DND-41 (cell line): ENCODE measurements around the gene MCF2L.

Source experiments
- ATAC-seq: fragments of 200-7000 bp; cut with Tn5 transposase; 3 replicates; pipeline ENCODE4 v1.9.1; 2021; ENCODE audit warnings: low read depth; ENCODE audit not compliant: insufficient read depth
- DNase-seq: peaks from one replicate; pipeline ENCODE4 v3.0.0-alpha.2; 2020
- H2AFZ ChIP-seq: 2 replicates; pipeline ENCODE4 v1.6.0; 2012; ENCODE audit warnings: low read depth, low read length
- H3K27ac ChIP-seq: 2 replicates; pipeline ENCODE4 v1.5.1; 2012; ENCODE audit warnings: low read length, inconsistent platforms
- H3K27me3 ChIP-seq: fragments of 200-600 bp; sonication (generic); 2 replicates; pipeline ENCODE4 v1.6.0; 2012; ENCODE audit warnings: low read length, mild to moderate bottlenecking, inconsistent platforms; ENCODE audit not compliant: insufficient read depth, poor library complexity
- H3K36me3 ChIP-seq: 2 replicates; pipeline ENCODE4 v1.5.1; 2012; ENCODE audit warnings: low read length, inconsistent platforms; ENCODE audit not compliant: insufficient read depth
- H3K4me1 ChIP-seq: 2 replicates; pipeline ENCODE4 v1.5.1; 2012; ENCODE audit warnings: mild to moderate bottlenecking, low read length; ENCODE audit not compliant: insufficient read depth
- H3K4me2 ChIP-seq: 2 replicates; pipeline ENCODE4 v1.6.0; 2012; ENCODE audit warnings: mild to moderate bottlenecking, moderate library complexity, low read length, inconsistent platforms; ENCODE audit not compliant: insufficient read depth
- H3K4me3 ChIP-seq, 2 experiments: fragments of 200-600 bp in 1 of 2; shearing (Covaris generic) in 1 of 2; 2 replicates each; pipeline ENCODE4 v1.5.1; 2012 to 2016; ENCODE audit warnings: inconsistent platforms in 2 of 2, low read length in 2 of 2, mild to moderate bottlenecking in 2 of 2, low read depth in 1 of 2, moderate library complexity in 1 of 2
- H3K79me2 ChIP-seq: 2 replicates; pipeline ENCODE4 v1.6.0; 2012; ENCODE audit warnings: low read length, inconsistent platforms; ENCODE audit not compliant: insufficient read depth
- H3K9ac ChIP-seq: 2 replicates; pipeline ENCODE4 v1.6.0; 2012; ENCODE audit warnings: low read depth, mild to moderate bottlenecking, inconsistent platforms, low read length, moderate library complexity
- H3K9me3 ChIP-seq: 2 replicates; pipeline ENCODE4 v1.5.1; 2012; ENCODE audit warnings: low read length, moderate library complexity, mild to moderate bottlenecking, inconsistent platforms; ENCODE audit not compliant: insufficient read depth, severe bottlenecking
- H4K20me1 ChIP-seq: 2 replicates; pipeline ENCODE4 v1.6.0; 2012; ENCODE audit warnings: low read length; ENCODE audit not compliant: insufficient read depth
- EZH2 ChIP-seq: IDR thresholded peaks from 3 replicates; pipeline ENCODE4 v1.6.1; 2012; ENCODE audit warnings: borderline replicate concordance, low read depth, mild to moderate bottlenecking, moderate library complexity, low read length, inconsistent platforms; ENCODE audit not compliant: severe bottlenecking
- TF ChIP-seq, protein P1 (sequence below): IDR thresholded peaks from 2 replicates; pipeline ENCODE4 v1.5.1; 2012; ENCODE audit warnings: borderline replicate concordance, low read length, moderate library complexity, mild to moderate bottlenecking; ENCODE audit not compliant: poor library complexity, severe bottlenecking; ENCODE audit errors: extremely low read depth

Gene MCF2L

DNA sequence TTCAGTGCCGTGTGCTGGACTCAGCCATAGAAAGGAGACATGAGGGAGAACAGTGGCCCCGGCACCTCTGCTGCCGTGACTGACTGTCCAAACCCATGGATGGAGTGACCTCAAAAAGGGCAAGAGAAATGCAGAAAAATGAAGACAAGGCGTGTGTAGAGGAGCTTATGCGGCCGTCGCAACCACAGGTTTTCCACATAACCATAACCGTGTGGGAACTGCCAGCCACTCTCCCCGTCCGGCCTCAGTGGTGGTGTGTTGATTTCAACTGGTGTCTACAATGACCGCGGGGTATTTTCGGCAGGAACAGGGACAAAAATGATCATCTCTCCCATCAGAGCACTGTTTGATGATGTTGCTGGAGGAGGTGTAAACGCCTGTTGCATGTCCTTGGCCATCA, 93.7 kb downstream of the MCF2L start:
- Histone ChIP-seq H3K4me1 (no peaks in the 10 kb centered on the region), H3K27ac (no peak overlapping the region), H3K36me3 (no peaks in the 10 kb centered on the region), H3K79me2 (no peaks in the 10 kb centered on the region), H3K9me3 (peaks cover 5% of the 10 kb centered on the region), H4K20me1 (no peaks in the 10 kb centered on the region), H3K27me3 (no peaks in the 10 kb centered on the region), H3K9ac (no peak overlapping the region), H3K4me3 (no peak overlapping the region), H3K4me2 (no peak overlapping the region), H2AFZ (no peak overlapping the region)
- TF ChIP-seq, protein P1, sequence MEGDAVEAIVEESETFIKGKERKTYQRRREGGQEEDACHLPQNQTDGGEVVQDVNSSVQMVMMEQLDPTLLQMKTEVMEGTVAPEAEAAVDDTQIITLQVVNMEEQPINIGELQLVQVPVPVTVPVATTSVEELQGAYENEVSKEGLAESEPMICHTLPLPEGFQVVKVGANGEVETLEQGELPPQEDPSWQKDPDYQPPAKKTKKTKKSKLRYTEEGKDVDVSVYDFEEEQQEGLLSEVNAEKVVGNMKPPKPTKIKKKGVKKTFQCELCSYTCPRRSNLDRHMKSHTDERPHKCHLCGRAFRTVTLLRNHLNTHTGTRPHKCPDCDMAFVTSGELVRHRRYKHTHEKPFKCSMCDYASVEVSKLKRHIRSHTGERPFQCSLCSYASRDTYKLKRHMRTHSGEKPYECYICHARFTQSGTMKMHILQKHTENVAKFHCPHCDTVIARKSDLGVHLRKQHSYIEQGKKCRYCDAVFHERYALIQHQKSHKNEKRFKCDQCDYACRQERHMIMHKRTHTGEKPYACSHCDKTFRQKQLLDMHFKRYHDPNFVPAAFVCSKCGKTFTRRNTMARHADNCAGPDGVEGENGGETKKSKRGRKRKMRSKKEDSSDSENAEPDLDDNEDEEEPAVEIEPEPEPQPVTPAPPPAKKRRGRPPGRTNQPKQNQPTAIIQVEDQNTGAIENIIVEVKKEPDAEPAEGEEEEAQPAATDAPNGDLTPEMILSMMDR = no peak
- TF ChIP-seq EZH2 = no peak
- no peak for ATAC-seq
- no peak for DNase-seq

DNA sequence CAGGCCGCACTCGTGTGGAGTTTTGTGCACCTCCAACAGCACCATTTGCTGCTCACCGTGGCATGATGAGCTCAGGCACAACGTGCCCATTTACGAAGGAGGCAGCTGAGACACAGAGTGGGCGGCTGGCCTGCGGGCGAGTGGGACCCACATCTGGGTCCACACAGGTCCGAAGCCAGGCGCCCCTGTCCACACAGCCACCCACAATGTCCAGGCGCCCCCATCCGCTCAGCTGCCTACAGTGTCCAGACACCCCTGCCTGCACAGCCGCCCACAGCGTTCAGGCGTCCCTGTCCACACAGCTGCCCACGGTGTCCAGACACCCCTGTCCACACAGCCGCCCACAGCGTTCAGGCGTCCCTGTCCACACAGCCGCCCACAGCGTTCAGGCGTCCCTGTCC, 94.1 kb downstream of the MCF2L start:
- DNase-seq (no peak), ATAC-seq (no peak)
- H2AFZ ChIP-seq = no peak overlapping the region
- peaks cover 2% of the 10 kb centered on the region for H3K9me3 ChIP-seq
- H3K9ac ChIP-seq = no peak overlapping the region
- H3K79me2 ChIP-seq = no peaks in the 10 kb centered on the region
- H3K27ac ChIP-seq = no peak overlapping the region
- no peaks in the 10 kb centered on the region for H3K27me3 ChIP-seq
- TF ChIP-seq, protein P1 = no peak
- no peak for TF ChIP-seq EZH2
- H3K4me1 ChIP-seq = no peaks in the 10 kb centered on the region
- H3K4me2 ChIP-seq = no peak overlapping the region
- H3K4me3 ChIP-seq = no peak overlapping the region
- no peaks in the 10 kb centered on the region for H4K20me1 ChIP-seq
- no peaks in the 10 kb centered on the region for H3K36me3 ChIP-seq

DNA sequence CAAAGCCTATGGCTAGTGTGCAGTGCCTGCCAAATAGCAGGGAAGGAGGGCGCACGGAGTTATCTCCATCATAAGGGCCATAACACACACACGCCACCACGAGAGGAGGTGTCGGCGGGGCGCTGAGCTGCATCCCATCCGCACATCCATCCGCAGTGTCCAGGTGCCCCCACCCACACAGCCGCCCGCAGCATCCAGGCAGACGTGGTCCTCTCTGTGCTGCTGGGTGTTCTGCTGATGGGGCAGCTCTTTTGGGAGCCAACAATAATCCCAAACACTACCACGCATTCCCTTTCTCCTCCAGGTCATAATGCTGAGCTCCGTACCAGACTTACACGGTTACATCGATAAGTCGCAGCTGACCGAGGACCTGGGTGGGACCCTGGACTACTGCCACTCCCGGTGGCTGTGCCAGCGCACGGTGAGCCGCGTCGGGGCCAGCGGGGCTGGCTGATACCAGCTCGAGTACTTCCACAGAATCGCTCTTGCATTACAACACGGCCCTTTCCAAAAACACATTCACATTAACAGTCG, 95.1 kb downstream of the MCF2L start:
- Histone ChIP-seq H3K4me3 (no peak overlapping the region), H2AFZ (no peak overlapping the region), H3K79me2 (no peaks in the 10 kb centered on the region), H3K36me3 (no peaks in the 10 kb centered on the region), H3K9ac (no peak overlapping the region), H3K27ac (no peak overlapping the region), H3K4me1 (no peaks in the 10 kb centered on the region), H3K9me3 (no peaks in the 10 kb centered on the region), H4K20me1 (no peaks in the 10 kb centered on the region), H3K4me2 (no peak overlapping the region), H3K27me3 (no peaks in the 10 kb centered on the region)
- DNase-seq (no peak), ATAC-seq (no peak)
- TF ChIP-seq, protein P1 = no peak
- TF ChIP-seq EZH2 = no peak
